LoVo (cell line): ENCODE measurements around the gene ARSG.
"Not testable (repeated sequence)": the region's sequence is repeated elsewhere in the genome, so short reads cannot be mapped to it uniquely, and the experiment has no call there.

Experiments
- DNase-seq: peaks from one replicate; pipeline ENCODE4 v3.0.0-alpha.2; 2016; ENCODE audit warnings: low spot score

Gene ARSG

GRCh38 chr17:68306819-68307218 lies 15.5 kb downstream of the ARSG start:
- no peak for DNase-seq

DNA sequence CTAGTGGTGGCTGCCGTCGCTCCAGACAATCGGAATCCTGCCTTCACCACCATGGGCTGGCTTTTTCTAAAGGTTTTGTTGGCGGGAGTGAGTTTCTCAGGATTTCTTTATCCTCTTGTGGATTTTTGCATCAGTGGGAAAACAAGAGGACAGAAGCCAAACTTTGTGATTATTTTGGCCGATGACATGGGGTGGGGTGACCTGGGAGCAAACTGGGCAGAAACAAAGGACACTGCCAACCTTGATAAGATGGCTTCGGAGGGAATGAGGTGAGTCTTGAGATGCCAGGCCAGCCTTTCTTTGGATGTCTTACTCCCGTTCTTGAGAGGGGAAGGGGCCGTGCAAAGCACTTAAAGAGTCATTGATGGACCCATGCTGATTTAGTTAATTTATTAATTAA lies 16.1 kb downstream of the ARSG start:
- DNase-seq: no peak

DNA sequence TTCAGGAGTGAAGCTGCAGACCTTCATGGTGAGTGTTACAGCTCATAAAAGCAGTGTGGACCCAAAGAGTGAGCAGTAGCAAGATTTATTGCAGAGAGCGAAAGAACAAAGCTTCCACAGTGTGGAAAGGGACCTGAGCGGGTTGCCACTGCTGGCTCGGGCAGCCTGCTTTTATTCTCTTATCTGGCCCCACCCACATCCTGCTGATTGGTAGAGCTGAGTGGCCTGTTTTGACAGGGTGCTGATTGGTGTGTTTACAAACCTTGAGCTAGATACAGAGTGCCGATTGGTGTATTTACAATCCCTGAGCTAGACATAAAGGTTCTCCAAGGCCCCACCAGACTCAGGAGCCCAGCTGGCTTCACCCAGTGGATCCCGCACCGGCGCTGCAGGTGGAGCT lies 17.2 kb downstream of the ARSG start:
- DNase-seq: not testable (repeated sequence)

- DNase-seq: not testable (repeated sequence)
Measured at GRCh38 chr17:68309066-68309670, 17.9 kb downstream of the ARSG start.

GRCh38 chr17:68310152-68310551 lies 18.9 kb downstream of the ARSG start:
- DNase-seq: peak; percentile 35

DNA sequence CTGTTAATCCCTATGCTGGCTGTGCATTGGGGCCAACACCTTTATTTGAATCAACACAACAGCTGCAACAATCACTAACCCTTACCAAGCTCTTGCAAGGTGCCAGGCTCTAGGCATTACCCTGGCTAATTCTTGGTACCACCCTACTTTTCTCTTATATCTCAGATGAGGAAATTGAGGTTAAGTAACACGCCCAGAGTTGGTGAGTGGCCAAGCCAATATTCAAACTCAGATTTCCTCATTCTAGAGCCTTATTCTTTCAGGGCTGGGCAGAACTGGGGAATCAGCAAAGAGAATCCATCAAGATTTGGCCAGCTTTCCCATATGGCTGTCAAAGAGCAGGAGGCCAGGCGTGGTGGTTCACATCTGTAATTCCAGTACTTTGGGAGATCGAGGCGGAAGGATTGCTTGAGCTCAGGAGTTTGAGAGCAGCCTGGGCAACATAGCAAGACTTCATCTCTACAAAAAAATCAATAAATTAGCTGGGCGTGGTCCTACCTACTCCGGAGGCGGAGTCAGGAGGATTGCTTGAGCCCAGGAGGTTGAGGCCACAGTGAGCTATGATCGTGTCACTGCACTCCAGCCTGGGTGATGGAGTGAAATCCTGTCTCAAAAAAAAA lies 23.7 kb downstream of the ARSG start:
- no peak for DNase-seq

GRCh38 chr17:68315930-68316329 lies 24.6 kb downstream of the ARSG start:
- DNase-seq: no peak

- no peak for DNase-seq
Measured at GRCh38 chr17:68317458-68317857, 26.2 kb downstream of the ARSG start.

- no peak for DNase-seq
Measured at GRCh38 chr17:68318103-68318991, 27.1 kb downstream of the ARSG start.

- no peak for DNase-seq
Measured at GRCh38 chr17:68319410-68320162, 28.3 kb downstream of the ARSG start.

DNA sequence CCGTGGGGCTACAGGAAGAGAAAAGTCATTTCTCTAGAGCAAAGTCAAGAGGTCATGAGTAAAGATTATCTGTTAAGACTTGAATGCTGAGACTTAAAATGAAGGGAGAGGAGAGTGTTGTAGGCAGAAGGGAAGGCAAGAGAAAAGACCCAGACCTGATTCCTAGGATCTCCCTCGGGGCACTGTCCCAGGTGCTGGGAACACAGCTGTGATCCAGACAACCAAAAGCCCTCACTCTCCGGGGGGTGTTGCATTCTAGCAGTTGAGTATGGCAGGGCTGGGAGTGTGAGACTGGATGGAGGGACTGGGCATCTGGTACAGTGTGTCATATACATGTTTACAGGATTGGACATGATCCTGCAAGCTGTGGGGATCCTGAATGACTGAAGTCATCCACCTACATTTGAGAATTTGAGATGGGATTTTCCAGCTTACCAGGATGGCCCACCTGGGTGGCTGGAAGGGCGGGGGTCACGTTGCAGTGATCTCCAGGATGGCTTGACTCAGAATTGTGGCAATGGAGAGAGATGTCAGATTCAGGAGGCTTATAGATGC lies 29.1 kb downstream of the ARSG start:
- DNase-seq: no peak

DNA sequence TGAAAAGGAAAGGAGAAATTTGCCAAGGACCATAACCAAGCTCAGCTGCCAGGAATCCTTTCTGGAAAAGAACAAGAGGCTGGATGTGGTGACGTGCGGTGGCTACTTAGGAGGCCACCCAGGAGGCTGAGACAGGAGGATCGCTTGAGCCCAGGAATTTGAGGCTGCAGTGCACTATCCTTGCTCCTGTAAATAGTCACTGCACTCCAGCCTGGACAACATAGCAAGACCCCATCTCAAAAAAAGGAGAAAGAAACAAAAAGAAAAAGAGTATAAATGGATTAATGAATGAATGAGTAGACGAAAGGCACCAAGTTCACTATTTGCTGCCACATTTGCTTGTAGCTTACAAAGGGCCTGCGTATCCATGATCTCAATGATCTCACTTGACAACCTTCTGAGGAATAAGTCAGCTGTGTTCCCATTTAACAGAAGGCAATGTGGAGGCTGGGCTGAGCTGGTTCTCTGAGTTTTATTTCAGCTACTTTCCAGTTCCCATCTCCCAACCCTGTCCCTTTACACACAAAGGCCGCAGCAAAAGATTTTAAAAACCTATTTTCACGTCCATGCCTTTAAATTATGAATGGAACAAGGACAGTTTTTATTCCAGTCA lies 29.8 kb downstream of the ARSG start:
- no peak for DNase-seq

DNA sequence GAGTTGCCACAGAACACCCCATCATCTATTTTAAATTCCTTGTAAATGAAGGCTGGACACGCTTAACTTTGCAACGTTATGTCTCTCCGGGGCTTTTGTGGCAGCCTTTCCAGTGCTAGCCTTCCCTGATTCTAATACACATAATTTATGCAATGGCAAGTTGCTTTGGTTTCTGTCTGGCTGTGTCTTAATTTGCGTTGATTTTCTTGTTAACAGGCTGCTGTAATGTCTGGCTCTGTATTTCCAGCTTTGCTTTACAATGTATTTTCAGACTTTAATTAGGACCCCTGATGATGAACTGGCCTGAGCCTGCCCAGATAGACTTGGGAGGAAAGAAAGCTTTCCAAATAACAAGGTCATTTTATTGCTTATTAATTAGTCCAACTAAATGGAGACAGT lies 30.3 kb downstream of the ARSG start:
- DNase-seq: no peak

DNA sequence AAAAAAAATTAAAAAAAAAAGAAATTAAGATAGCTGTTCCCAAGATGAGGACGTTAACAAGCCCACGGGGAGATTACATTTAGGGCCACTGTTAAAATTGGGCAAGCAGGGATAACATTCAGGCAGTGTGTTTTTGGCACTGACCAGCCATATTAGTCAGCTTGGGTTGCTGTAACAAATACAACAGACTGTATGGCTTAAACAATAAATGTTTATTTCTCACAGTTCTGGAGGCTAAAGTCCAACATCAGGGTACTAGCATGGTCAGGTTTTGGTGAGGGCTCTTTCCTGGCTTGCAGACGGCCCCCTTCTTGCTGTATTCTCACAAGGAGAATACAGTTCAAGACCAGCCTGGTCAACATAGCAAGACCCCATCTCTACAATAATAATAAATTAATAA lies 31.3 kb downstream of the ARSG start:
- DNase-seq: no peak

DNA sequence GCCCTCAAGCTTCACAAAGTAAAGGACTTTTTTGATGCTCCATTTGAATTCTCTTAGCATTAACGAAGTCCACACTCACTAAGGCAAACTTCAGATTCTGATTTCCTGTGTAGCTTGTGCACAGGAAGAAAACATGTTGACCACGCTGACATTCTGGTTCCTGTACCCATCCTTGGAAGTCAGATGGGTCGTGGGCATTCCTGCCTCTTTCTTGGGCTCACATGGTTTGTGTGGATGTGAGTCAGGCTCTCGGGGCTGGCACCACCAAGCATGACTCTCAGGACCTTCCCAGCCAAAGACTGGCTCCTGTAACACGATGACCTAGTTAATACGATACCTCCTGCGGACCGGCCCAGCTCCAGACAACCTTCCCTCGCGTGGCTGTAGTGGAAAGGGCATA lies 32.8 kb downstream of the ARSG start:
- DNase-seq: no peak

DNA sequence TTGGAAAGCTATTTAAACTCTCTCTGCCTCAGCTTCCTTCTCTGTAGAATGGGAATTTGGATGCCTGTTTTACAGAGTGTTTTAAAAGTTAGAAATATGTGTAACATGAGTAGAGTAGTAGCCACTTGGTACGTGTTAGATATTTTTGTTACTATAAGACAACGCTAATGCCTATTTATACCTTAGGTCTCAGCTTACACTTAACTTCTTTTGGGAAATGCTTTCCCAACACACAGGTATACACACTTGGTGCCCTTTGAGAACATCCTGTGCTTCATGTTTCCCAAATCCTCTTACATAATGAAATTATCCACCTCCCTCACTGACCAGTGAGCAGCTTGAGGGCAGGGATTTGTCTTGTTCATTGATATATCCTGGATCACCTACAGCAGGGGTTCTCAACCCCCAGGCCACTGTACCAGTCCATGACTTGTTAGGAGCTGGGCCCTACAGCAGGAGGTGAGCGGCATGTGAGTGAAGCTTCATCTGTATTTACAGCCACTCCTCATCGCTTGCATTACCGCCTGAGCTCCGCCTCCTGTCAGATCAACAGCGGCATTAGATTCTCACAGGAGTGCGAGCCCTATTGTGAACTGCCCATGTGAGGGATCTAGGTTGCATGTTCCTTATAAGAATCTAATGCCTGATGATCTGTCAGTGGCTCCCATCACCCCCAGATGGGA lies 33.5 kb downstream of the ARSG start:
- DNase-seq: no peak

GRCh38 chr17:68325961-68326360 lies 34.7 kb downstream of the ARSG start:
- no peak for DNase-seq

DNA sequence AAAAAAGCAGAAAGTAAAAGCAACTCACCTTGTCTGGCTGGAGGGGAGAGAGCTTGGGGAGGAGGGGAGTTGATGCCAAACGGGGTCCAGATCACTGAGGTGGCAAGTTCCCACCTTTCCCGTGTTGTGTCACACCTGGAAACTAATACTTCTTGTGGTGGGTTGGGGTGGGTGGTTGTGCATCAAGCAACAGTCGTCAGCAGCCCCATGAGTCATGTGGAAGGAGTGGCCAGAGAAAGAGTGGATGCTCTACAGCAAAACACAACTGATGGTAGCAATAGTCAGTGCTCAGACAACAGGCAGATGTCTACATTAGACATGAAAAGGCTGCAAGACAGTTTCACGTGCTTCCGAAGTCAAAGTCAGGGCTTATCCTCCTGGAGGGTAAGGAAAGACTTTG lies 35.4 kb downstream of the ARSG start:
- no peak for DNase-seq

DNA sequence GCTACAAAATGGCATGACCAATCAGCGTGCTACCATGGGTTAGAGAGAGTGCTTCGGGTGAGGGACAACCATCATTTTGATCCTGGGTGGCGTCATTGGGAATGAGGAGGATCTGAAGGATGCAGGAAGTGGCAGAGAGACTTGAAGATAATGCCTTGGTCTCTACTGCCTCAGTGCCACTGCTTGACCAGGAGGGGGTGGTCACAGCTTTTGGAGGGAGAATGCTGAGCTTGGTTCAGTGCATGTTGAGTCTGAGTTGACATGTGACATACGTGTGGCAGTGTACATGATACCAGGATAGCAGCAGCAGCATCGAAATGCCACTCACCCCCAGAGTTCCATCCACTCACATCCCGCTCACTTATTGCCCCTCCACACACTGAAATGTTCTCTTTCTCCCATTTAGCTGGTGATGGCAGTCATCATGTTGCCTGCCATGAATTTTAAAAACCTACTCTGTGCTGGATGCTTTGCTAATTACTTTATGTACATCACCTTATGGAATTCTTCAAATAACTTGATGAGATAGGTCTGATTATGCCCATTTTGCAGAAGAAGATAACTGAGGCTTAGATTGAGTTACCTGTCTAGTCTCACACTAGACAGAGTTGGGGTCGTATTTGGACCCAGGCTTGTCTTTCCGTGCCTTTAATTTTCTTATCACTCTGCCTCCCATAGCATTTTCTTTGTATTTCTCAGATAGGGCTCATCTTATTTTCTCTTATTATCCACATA lies 36.7 kb downstream of the ARSG start:
- no peak for DNase-seq

GRCh38 chr17:68328676-68329075 lies 37.4 kb downstream of the ARSG start:
- no peak for DNase-seq
